Breast epithelium (tissue), 4 donors: ENCODE measurements around the gene KLF17. TPM values are rescaled to one million over a fixed set of nuclear protein-coding genes. Genes with fewer than 3 reads are reported as not detected.

Source experiments
- DNase-seq, 2 donors: peaks; one replicate each; pipeline ENCODE4 v3.0.0-alpha.2; 2019; ENCODE audit warnings: low spot score in 2 of 2
- H3K27ac ChIP-seq, 2 donors: fragments of 200-600 bp; sonication (generic) in 1 of 2; one replicate each; pipeline ENCODE4 v1.5.1; 2016 to 2019; ENCODE audit warnings: mild to moderate bottlenecking in 1 of 2
- H3K27me3 ChIP-seq, 2 donors: fragments of 200-600 bp; sonication (generic) in 1 of 2; one replicate each; pipeline versions ENCODE4 v1.5.1 to v1.6.0; 2017 to 2019; ENCODE audit warnings: control low read depth in 1 of 2, mild to moderate bottlenecking in 1 of 2
- H3K36me3 ChIP-seq: fragments of 200-600 bp; one replicate; pipeline ENCODE4 v1.5.1; 2019
- H3K4me1 ChIP-seq, 2 donors: fragments of 200-600 bp; sonication (generic); one replicate each; pipeline ENCODE4 v1.5.1; 2016 to 2019; ENCODE audit warnings: control low read depth in 1 of 2
- H3K4me3 ChIP-seq, 3 donors: fragments of 200-600 bp; sonication (generic); 1 replicate in 2 of 3; 2 replicates in 1 of 3; pipeline ENCODE4 v1.5.1; 2016 to 2019; ENCODE audit warnings: mild to moderate bottlenecking in 3 of 3, moderate library complexity in 2 of 3
- H3K9me3 ChIP-seq, 2 donors: fragments of 200-600 bp; sonication (generic) in 1 of 2; one replicate each; pipeline ENCODE4 v1.5.1; 2016 to 2019; ENCODE audit warnings: control low read depth in 1 of 2
- POLR2A ChIP-seq: fragments of 450-650 bp; IDR thresholded peaks from one replicate; pipeline ENCODE4 v1.6.1; 2016; ENCODE audit warnings: antibody characterized with exemption, mild to moderate bottlenecking, moderate library complexity
- POLR2AphosphoS5 ChIP-seq, 3 donors: sonication (generic); formaldehyde crosslinking; IDR thresholded peaks; one replicate each; pipeline ENCODE4 v1.6.1; 2017; ENCODE audit warnings: antibody characterized with exemption in 3 of 3
- intact Hi-C: fragments of 100-400 bp; cut with DNase I; formaldehyde crosslinking; loops from one replicate; pipeline ENCODE4 v1.15.1; 2023; ENCODE audit warnings: low total_unique reads
- total RNA-seq, 3 donors: library from RNA; depleted of rRNA; stranded (reverse); fragments of >200 nt; gene quantifications; one replicate each; pipeline ENCODE4 v1.1.0, GENCODE V29; 2016
- TF ChIP-seq, protein P1 (sequence below), 3 donors: fragments of 450-650 bp; IDR thresholded peaks; one replicate each; pipeline ENCODE4 v1.5.1; 2016 to 2017; ENCODE audit warnings: antibody characterized with exemption in 3 of 3, mild to moderate bottlenecking in 3 of 3, moderate library complexity in 3 of 3

KLF17 gene
- total RNA-seq, 3 donors from 2014 or later, result not detected

DNA sequence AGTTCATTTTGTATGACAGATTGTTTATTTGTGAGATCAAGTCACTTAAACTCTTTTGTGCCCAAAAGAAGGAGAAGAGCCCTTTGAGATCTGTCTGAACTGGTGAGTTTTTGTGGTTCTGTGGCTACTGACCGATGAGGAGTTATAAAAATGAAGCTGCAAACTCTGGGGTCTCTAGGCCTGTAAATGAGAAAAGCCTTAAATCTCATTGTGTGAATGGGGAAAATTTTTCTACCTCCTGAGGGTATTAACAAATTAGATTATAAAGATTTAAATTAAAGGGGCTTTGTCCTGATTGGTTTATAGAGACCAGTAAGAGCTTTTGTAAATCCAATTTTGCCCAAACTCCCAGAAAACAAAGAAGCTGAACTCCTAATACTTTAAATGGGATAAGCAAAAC is 9.7 kb upstream of the KLF17 start:
- TF ChIP-seq POLR2A (no peak), POLR2AphosphoS5 (IDR thresholded peaks at IDR 0.05) (no peak)
- TF ChIP-seq, protein P1, sequence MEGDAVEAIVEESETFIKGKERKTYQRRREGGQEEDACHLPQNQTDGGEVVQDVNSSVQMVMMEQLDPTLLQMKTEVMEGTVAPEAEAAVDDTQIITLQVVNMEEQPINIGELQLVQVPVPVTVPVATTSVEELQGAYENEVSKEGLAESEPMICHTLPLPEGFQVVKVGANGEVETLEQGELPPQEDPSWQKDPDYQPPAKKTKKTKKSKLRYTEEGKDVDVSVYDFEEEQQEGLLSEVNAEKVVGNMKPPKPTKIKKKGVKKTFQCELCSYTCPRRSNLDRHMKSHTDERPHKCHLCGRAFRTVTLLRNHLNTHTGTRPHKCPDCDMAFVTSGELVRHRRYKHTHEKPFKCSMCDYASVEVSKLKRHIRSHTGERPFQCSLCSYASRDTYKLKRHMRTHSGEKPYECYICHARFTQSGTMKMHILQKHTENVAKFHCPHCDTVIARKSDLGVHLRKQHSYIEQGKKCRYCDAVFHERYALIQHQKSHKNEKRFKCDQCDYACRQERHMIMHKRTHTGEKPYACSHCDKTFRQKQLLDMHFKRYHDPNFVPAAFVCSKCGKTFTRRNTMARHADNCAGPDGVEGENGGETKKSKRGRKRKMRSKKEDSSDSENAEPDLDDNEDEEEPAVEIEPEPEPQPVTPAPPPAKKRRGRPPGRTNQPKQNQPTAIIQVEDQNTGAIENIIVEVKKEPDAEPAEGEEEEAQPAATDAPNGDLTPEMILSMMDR (IDR thresholded peaks at IDR 0.05), result no peak
- Histone ChIP-seq H3K36me3 (no peaks in the 10 kb centered on the region), H3K4me3 (no peak overlapping the region), H3K4me1 (no peaks in the 10 kb centered on the region), H3K27me3 (no peaks in the 10 kb centered on the region), H3K27ac (no peak overlapping the region), H3K9me3 (no peaks in the 10 kb centered on the region)
- intact Hi-C loops, result no loop called here
- no peak for DNase-seq

DNA sequence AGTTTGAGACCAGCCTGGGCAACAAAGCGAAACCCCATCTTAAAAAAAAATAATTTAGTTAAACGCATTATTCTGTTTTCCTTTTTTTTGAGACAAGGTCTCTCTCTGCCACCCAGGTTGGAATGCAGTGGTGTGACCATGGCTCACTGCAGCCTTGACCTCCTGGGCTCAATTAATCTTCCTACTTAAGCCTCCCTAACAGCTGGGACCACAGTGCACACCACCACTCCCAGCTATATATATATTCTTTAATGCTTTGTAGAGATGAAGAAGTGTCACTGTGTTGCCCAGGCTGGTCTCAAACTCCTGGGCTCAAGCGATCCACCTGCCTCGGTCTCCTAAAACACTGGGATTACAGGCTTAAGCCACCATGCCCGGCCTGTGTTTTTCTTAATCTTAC is 7.7 kb upstream of the KLF17 start:
- TF ChIP-seq, protein P1 (IDR thresholded peaks at IDR 0.05), result no peak
- TF ChIP-seq POLR2A (no peak), POLR2AphosphoS5 (IDR thresholded peaks at IDR 0.05) (no peak)
- H3K4me3 ChIP-seq, result no peak overlapping the region
- no peaks in the 10 kb centered on the region for H3K27me3 ChIP-seq
- no peaks in the 10 kb centered on the region for H3K4me1 ChIP-seq
- DNase-seq, result no peak
- no peaks in the 10 kb centered on the region for H3K36me3 ChIP-seq
- intact Hi-C loops, result no loop called here
- no peak overlapping the region for H3K27ac ChIP-seq
- no peaks in the 10 kb centered on the region for H3K9me3 ChIP-seq

DNA sequence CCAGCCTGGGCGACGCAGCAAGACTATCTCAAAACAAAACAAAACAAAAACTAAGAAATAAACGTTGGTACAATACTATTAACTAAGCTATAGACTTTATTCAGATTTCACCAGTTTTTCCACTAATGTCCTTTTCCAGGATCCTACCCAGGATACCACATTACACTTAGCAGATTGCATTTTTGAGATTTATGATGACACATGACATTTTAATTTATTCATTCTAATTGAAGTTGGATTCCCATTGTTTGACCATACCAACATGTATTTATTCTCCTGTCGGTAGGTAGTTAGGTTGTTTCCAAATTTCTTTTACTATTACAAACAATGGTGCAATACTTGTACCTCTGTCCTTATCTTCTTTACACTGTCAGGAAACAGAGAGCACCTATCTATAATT is 6.8 kb upstream of the KLF17 start:
- no peak overlapping the region for H3K4me3 ChIP-seq
- TF ChIP-seq POLR2AphosphoS5 (IDR thresholded peaks at IDR 0.05) (no peak), POLR2A (no peak)
- TF ChIP-seq, protein P1 (IDR thresholded peaks at IDR 0.05), result no peak
- no peaks in the 10 kb centered on the region for H3K9me3 ChIP-seq
- H3K27me3 ChIP-seq, result no peaks in the 10 kb centered on the region
- intact Hi-C loops, result no loop called here
- H3K4me1 ChIP-seq, result no peaks in the 10 kb centered on the region
- DNase-seq, result no peak
- no peaks in the 10 kb centered on the region for H3K36me3 ChIP-seq
- H3K27ac ChIP-seq, result no peak overlapping the region

DNA sequence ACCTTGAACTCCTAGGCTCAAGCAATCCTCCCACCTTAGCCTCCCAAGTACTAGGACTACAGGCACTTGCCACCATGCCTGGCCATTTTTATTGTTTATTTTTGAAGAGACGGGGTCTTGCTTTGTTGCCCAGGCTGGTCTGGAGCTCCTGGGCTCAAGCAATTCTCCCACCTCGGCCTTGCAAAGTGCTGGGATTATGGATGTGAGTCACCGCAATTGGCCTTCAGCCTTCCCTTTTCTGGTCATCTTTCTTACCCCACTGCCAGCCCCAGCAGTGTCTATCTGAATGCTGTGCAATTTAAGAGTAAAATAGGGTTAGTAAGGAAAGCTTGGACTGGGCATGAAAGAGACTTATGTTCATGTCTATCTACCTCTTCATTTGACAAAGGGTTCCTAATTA is 6.1 kb upstream of the KLF17 start:
- TF ChIP-seq, protein P1 (IDR thresholded peaks at IDR 0.05), result no peak
- TF ChIP-seq POLR2A (no peak), POLR2AphosphoS5 (IDR thresholded peaks at IDR 0.05) (no peak)
- no peaks in the 10 kb centered on the region for H3K4me1 ChIP-seq
- no peak for DNase-seq
- no peaks in the 10 kb centered on the region for H3K36me3 ChIP-seq
- H3K27ac ChIP-seq, result no peak overlapping the region
- intact Hi-C loops, result no loop called here
- H3K4me3 ChIP-seq, result no peak overlapping the region
- H3K27me3 ChIP-seq, result no peaks in the 10 kb centered on the region
- H3K9me3 ChIP-seq, result no peaks in the 10 kb centered on the region

DNA sequence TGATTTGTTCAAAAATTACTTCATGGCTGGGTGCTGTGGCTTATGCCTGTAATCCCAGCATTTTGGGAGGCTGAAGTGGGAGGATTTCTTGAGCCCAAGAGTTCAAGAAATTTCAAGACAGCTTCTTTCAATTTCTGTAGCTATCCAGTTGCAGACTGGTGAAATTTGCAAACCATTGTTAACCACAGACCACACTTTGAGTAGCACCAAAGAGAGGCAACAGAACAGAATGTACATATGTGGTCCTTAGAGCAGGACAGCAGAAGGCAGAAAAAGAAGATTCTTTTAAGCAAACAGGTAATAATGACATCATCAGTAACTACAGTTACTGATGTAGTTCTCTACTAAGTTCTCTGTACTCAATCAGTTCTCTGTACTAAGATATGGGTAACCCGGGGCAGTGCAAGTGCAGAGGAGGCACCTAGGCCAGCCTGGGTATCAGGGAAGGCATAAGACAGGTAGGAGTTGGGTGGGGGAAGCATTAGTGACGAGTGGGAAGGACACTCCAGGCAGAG is 5.5 kb upstream of the KLF17 start:
- H3K36me3 ChIP-seq, result no peaks in the 10 kb centered on the region
- no peaks in the 10 kb centered on the region for H3K9me3 ChIP-seq
- H3K27me3 ChIP-seq, result no peaks in the 10 kb centered on the region
- DNase-seq, result no peak
- H3K4me3 ChIP-seq, result no peak overlapping the region
- TF ChIP-seq, protein P1 (IDR thresholded peaks at IDR 0.05), result no peak
- intact Hi-C loops, result no loop called here
- H3K4me1 ChIP-seq, result no peaks in the 10 kb centered on the region
- H3K27ac ChIP-seq, result no peak overlapping the region
